Activated effector memory CD4-positive, alpha-beta T cell treated with Interleukin-2 at 50 U/mL for 16 hours (primary cell): Measurements from ENCODE around the gene AGO4.
"Not testable (repeated sequence)": the region's sequence is repeated elsewhere in the genome, so short reads cannot be mapped to it uniquely, and the experiment has no call there.

Experiments
- DNase-seq: peaks from one replicate; pipeline ENCODE4 v3.0.0-alpha.2; 2020

AGO4 gene

DNA sequence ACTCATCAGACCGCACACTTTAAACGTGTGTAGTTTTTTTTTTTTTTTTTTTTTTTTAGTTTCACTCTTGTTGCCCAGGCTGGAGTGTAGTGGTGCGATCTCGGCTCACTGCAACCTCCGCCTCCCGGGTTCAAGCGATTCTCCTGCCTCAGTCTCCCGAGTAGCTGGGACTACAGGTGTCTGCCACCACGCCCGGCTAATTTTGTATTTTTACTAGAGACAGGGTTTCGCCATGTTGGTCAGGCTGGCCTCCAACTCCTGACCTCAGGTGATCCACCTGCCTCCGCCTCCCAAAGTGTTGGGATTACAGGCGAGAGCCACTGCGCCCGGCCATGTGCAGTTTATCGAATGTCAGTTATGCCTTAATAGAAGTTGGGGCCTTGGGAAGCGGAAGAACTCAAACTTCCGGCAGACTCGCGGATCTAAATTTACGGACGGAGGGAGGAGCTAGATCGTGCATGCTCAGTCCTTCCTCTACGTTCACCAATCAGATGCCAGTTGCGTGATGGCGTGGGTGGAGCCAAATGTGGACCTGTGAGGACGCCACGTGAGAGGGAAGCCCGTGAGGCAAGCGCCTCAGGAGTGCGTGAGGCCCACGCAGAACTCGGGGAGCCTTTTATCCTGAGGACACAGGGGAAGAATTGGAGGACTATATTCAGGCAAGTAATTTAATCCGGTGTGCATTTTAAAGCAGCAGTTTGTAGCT lies 61.6 kb downstream of the AGO4 start:
- DNase-seq, result not testable (repeated sequence)

DNA sequence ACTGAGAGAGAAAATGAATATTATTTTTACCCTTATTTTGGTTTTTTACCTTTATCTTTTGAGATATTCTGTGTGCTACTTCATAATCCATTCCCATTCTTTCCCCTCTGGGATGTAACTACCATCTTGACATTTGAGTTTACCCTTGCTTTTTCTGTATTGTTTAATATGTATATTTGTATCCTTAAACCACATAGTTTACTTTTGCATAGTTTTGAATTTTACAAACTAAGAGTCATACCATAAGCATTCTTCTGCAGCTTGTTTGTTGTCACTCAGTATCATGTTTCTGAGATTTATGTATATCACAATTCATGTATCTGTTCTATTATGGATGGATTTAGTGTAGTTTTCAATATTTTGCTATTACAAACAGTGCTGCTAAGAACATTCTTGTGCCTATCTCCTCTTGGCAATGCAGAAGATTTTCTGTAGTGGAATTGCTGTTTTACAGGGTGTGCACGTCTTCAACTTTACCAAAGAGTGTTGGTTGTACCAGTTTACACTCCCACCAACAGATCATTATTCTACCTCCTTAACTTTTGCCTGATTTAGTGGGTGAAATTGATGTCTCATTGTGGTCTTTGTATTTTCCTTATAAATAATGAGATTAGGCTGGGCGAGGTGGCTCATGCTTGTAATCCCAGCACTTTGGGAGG lies 63.0 kb downstream of the AGO4 start:
- no peak for DNase-seq

DNA sequence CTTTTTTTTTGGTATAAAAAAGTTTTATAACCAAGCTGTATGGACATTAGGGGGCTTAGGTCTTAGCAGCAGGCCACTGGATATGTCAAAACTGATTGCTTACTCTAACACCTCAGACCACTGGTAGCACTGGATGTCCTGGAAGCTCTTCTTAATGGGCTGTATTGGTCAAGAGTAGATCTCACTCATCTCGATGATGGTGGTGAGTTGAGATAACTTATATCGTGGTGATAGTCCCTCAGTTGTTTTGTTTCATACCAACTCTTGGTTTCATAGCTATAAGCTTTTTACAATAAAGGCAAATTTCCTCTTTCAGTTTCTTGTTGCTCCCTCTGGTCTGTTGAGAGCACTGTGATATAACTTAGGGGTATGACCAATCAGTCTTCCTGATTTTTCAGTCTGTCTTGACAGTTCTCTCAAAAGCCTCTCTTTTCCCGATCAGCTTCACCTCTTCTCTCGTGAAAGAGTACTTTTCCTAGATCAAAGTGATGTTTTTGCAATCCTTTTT lies 65.5 kb downstream of the AGO4 start:
- no peak for DNase-seq

DNA sequence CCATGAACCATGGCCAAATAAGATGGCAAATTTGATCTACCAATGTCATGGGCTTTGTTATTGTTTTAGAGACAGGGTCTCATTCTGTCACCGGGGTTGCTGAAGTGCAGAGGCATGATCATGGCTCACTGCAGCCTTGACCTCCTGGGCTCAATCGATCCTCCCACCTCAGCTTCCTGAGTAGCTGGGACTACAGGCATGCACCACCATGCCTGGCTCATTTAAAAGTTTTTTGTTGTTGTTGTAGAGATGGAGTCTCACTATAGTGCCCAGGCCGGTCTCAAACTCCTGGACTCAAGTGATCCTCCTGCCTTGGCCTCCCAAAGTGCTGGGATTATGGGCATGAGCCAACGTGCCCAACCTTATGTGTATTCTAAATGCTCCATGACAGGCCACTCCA lies 66.3 kb downstream of the AGO4 start:
- not testable (repeated sequence) for DNase-seq

DNA sequence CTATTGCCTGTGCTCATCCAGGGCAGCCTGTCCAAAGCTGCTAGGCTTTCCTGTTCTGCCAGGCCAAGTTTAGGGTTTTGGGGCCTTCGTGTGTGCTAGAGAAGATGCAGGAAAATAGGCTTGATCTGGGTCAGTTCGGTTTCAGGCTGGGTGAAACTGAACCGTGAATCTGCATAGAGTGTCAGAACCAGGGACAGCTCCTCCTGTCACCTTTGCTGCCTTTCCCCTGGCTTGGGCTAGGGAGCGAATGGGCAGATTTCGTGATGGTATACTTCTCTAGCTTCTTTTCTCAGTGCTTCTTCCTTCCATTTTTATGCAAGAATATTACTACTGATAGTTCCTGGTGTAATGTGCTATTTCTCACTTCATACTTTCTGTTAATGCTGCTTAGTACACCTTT lies 69.2 kb downstream of the AGO4 start:
- DNase-seq, result no peak

DNA sequence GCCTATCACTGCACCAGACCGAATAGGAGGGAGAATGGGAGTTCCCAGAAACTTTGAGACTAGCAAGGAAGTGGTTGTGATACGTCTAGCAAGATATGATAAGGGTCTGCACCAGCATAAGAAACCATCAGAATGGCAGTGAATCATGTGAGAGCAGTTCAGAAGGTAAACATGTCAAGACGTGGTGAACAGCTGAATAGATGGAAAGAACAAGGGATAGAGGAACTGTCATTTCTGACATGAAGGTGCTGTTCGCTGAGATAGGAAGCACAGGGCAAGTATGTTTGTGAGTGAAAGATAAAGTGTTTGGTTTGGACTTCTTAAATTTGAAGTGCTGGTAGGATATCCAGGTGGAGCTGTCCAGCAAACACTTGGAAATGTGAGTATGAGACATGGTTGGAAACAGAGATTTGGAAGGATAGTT lies 74.0 kb downstream of the AGO4 start:
- DNase-seq, result no peak

DNA sequence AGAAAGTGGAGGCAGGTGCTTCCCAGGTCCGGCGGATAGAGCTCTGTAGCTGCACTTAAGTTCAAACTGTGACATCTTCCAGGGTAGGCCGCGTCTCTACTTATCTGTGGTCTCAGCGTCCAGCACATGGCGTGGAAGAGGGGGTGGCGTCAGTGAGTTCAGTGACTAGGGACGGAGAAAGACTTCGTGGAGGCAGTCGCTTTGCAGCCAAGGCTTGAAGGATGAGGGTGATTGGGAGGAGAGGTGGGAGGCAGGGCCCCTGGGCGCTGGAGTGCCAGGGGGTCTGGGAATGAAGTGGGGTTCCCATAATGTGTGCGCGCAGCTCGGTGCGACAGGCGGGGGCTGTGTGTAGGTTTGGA lies 74.7 kb downstream of the AGO4 start:
- DNase-seq, result no peak

DNA sequence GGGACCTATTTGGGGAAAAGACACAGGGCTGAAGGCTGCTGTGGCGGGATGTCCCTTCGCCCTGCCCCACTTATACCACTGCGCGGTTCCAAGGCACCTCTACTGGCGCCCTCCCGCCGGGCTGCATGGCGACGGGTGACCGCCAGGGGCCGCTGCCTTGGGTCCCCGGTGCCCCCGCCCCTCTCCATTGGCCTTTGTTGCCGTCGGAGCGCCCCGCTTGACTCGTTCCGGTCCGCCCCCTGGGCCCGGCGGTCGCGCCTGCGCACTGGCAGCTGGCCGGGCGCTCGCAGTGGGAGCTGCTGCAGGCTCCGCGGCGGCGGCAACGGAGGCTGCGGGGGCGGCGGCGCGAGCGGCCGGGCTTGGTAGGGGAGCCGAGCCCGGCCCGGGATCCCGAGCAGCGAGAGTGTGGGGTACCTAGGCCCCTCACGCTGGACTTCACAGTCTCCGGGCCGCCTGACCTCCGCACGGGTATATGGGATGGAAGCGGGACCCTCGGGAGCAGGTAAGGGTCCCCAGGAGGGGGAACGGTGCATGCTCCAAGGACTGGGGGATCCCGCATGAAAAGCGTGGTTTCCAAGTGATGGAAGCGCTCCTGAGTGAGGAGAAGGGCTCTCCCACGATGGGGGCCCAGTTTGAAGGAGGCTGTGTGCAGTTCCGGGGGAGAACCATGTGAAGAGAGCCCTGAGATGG lies 75.3 kb downstream of the AGO4 start, which contains the start of gene AGO1:
AGO1 (plus strand) TSS at position 265 of the 690 bp plus-strand sequence; CDS start at position 478, 213 bp downstream.
- DNase-seq, result peak; percentile 95

DNA sequence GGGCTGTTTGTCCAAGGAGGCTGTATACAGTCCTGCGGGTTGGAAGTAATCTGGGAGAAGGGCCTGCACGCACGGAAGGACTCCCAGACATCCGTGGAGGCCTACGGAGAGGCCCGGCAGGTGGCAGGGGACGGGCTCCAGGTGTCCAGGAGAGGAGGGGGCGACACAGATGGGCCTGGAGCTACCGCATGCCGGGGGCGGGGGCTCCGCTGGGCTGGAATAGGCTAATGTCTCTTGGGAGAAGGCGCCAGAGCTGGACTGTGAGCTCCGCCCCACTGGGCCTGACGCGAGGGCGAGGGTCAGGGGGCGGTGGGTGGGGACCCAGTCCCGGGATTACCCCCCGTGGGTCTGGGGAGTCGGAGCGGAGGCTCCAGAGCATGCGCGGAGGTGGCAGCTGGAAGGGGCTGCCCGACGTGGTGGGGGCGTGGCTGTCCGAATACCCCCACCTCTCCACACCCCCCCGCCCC lies 75.9 kb downstream of the AGO4 start:
- DNase-seq, result peak; percentile 8

DNA sequence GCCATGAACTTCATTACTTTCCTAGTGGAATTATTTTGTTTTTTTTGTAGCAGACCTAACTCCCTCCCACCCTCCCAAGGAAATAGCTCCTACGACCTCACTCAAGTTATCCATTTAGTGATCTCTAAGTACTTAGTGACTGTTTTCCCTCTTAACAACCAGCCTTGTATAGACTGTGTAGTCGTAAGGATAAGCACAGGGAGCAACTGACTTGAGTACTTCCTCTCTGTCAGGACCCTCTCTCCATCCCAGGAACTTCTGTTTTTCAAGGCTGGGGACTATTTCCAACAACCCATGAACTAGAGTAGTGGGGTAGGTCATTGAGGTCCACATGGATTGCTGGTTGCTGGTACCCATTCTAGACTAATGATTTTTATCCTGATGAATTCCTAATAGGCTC lies 77.1 kb downstream of the AGO4 start:
- DNase-seq, result no peak

DNA sequence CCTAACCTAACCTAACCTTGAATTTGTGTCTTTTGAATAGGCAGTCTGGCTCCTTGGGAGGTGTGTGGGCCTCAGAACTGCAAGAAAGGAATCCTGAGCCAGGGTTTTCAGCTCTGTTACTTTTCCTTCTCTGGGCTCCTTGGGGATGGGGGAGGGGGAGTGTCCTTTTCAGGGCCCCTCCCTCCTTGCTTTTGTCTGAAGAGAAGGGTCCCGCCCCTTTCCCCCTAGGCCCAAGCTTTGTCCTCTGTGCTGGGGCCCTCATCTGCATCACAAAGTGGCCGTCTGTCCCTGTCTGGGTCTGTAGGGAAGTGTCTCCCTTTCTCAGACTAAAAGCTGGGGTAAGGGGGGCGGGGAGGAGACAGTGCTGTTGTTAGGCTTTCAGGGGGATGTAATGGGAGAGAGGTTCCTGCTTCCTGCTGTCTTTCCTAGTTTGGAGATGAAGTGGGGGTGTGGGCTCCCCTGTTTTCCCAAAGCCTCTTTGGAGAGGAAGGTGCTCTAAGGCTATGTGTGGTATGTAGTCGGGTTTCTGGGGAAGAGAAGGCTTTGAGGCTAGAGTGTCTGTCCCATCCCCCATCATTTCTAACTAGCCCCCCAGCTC lies 78.2 kb downstream of the AGO4 start:
- no peak for DNase-seq

DNA sequence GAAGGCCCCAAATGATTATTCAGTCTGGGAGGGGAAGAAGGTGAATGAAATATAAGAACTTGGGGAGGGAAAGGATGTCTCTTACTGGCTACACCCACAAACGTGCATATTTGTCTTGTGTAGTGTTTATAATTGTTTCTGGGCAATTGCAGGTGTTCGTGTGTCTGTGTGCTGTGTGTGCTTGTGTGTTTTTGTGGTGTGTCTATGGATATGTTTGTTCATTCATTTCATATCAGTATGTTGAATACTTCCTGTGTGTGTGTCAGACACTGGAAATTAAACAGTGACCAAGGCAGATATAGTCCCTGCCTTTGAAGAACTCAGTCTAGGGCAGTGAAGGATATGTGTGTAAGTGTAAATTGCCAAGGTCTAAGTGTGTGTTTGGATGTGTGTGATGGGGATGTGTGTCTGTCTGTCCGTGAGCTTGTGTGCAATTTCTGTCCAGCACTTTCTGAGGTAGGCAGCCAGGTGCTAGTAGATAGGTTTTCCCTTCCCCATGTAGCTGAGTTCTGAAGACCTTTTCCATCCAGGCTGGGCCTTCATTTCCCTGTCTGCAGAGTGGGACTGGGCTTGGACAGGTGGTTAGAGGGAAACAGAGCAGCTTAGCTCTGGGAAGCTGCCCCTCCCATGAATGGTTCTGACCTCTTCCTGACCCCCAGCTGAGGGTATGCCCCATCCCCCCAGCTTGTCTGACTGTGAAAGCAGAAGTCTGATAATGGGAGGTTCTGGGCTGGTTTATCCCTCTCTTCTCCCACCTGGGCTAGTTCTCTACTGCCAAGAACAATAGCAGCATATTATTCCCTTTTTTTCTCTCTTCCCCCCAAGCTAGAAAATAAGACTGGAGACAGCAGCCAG lies 79.0 kb downstream of the AGO4 start:
- no peak for DNase-seq

DNA sequence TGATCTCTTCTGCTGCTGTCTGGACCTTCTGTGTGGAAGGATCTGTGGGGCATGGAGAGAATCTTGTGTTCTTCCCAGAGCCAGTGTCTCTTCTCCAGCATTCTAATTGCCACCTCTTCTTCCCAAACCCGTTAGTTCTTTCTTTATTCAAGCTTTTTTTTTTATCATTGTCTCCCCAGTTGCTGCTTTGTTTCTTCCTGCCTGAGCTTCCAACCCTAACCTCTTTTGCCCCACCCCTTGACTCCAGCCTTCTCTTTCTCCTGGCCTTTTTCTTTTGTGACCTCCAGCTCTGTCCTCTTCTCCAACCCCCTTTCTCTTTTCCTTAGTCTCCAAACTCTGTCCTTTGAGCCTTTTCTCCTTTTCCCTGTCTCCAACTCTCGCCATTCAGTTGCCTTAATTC lies 79.7 kb downstream of the AGO4 start:
- DNase-seq, result no peak

DNA sequence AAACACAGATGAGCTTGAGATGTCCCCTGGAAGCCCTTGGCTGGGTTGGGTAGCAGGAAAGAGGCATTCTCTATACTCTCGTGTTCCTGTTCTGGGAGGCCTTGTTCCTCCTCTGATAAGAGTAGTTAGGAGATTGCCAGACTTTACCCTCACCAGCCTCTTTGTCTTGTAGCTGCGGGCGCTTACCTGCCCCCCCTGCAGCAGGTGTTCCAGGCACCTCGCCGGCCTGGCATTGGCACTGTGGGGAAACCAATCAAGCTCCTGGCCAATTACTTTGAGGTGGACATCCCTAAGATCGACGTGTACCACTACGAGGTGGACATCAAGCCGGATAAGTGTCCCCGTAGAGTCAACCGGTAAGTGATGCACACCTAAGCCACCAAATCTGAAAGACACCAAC lies 80.4 kb downstream of the AGO4 start:
- no peak for DNase-seq

DNA sequence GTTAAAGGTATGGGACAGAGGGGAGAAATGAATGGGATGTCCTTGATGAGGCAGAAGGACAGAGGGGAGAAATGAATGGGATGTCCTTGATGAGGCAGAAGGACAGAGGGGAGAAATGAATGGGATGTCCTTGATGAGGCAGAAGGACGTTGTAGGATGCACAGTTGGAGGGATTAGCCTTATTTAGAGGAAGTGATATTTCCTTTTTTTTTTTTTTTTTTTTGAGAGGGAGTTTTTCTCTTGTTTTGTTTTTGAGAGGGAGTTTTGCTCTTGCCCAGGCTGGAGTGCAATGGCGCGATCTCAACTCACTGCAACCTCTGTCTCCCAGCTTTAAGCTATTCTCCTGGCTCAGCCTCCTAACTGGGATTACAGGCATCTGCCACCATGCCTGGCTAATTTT lies 81.2 kb downstream of the AGO4 start:
- not testable (repeated sequence) for DNase-seq

DNA sequence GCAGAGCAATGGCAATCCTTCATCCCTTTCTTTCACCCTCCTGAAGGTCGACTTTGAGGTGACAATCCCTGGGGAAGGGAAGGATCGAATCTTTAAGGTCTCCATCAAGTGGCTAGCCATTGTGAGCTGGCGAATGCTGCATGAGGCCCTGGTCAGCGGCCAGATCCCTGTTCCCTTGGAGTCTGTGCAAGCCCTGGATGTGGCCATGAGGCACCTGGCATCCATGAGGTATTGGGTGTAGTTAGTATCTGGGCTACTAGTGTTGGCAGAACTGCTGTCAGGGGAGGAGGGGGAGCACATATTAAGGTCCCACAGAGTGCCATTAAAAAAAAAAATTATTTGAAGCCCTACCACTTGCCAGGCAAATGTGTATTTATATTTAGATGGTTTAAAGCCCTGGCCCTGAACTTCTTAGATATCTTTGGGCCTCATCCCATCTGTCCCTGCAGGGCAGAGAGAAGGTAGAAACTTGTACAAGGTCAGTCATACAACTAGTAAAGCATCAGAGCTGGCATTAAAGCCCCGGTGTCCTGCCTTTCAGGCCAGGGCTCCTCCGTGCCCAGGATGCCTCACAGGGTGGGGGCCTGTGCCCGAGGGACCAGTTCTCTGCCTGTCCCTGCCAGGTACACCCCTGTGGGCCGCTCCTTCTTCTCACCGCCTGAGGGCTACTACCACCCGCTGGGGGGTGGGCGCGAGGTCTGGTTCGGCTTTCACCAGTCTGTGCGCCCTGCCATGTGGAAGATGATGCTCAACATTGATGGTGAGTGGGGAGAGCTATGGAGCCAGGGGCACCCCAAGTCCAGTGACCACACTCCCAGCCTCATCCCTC lies 85.4 kb downstream of the AGO4 start:
- no peak for DNase-seq

DNA sequence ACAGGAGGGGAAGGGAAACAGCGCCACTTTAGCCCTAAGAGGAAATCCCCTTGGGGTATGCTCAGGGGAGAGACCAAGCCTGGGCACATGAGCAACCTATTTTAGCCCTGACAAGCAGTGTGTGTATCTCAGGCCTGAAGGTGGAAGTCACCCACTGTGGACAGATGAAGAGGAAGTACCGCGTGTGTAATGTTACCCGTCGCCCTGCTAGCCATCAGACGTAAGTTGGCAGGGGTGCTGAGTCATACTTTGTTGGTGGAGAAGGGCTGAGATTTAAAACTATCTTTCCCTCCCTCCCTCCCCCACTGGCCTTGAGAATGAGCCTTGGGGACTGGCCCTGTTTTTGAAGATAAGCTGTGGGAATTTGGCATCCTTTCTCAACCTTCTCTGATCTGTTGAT lies 86.4 kb downstream of the AGO4 start:
- no peak for DNase-seq

DNA sequence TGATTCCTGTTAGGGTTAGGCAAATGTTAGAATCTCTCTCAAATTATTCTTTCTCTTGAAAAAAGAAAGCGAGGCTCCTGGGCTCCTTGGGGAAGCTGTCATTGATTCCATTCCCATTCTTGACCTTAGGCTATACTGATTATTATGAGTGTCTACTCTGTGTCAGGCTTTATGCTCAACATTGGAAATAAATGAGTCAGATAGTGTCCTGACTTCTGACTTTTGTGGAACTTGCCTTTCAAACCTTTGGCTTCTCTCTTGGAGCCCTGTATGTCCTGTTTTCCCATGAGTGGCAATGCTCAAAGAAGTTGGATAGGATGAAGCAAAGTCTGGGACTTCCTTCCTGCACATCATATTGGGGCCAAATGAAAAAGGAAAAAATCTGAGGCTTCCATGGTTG lies 86.8 kb downstream of the AGO4 start:
- DNase-seq, result no peak

DNA sequence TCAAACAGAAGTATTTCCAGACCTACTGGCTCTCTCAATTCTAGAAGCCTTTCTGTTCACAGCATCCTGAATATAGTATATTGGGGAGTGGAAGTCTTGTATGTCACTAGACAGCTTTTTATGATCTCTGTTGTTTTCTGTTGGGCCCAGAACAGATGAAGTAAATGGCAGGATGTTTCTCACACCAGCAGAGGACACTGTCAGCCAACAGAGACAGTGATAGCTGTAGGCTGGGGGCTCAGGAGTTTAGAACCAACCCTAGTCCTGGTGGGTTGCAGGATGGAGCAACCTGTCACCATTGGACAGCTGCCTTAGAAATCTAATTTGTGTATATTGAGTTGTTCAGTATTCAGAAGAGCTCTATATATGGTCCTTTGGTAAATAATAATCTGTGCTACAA lies 92.1 kb downstream of the AGO4 start:
- no peak for DNase-seq

DNA sequence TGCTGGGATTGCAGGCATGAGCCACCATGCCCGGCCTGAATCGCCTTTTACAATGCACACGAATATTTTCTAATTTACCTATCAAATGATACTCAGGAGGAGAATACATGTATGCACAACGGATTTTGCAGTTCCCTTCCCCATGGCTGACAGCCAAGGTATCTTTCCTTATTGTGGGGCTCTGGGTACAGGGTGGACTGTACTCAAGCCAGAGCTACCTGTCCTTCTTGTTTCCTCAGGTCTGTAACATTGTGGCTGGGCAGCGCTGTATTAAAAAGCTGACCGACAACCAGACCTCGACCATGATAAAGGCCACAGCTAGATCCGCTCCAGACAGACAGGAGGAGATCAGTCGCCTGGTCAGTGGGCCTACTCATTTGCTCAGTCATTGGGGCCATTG lies 93.4 kb downstream of the AGO4 start:
- no peak for DNase-seq

DNA sequence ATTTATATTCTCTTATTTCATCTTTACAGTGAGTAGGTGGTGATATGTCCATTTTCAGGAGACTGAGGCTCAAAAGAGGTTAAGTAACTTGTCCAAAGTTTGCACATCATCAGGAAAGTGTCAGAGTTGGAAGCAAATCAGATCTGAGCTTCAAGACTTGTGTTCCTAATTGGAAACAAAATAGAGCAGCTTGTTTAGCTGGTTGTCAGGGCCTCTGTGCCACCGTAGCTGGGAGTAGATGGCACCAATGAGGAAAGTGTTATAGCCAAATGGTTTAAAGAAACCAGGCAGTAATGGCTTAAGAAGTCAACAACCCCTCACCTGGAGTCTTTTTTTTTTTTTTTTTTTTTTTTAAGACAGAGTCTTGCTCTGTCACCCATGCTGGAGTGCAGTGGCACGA lies 94.9 kb downstream of the AGO4 start:
- DNase-seq, result no peak
